Small intestine (tissue), 7 donors: Measurements from ENCODE around the gene LRCH4. TPM values are rescaled to one million over a fixed set of nuclear protein-coding genes. Genes with fewer than 3 reads are reported as not detected.

Experiments used
- DNase-seq, 2 donors: peaks; one replicate each; pipeline versions ENCODE4 v3.0.0 to v3.0.0-alpha.2; 2013
- FAIRE-seq: peaks from 2 replicates; lab custom pipeline; 2012; peaks lifted over from hg19 to GRCh38; lab: Jason Lieb, UNC
- H3K27ac ChIP-seq, 3 donors: one replicate each; pipeline ENCODE4 v1.5.1; 2013; ENCODE audit warnings: low read length in 2 of 3, mild to moderate bottlenecking in 2 of 3, control low read depth in 1 of 3, inconsistent platforms in 1 of 3, low read depth in 1 of 3, moderate library complexity in 1 of 3
- H3K27me3 ChIP-seq, 3 donors: one replicate each; pipeline ENCODE4 v1.6.1; 2013; ENCODE audit warnings: low read length in 3 of 3, inconsistent platforms in 1 of 3; ENCODE audit not compliant: control insufficient read depth in 3 of 3, insufficient read depth in 3 of 3
- H3K36me3 ChIP-seq, 3 donors: one replicate each; pipeline ENCODE4 v1.6.1; 2013; ENCODE audit warnings: low read length in 3 of 3, inconsistent platforms in 1 of 3, low read depth in 1 of 3, mild to moderate bottlenecking in 1 of 3, moderate library complexity in 1 of 3; ENCODE audit not compliant: control insufficient read depth in 3 of 3, insufficient read depth in 2 of 3
- H3K4me1 ChIP-seq, 3 donors: one replicate each; pipeline ENCODE4 v1.6.1; 2013; ENCODE audit warnings: low read length in 2 of 3, inconsistent platforms in 1 of 3, low read depth in 1 of 3, mild to moderate bottlenecking in 1 of 3, moderate library complexity in 1 of 3; ENCODE audit not compliant: control insufficient read depth in 3 of 3, insufficient read depth in 2 of 3
- H3K4me3 ChIP-seq, 3 donors: one replicate each; pipeline ENCODE4 v1.5.1; 2013; ENCODE audit warnings: low read length in 3 of 3, control low read depth in 1 of 3, inconsistent platforms in 1 of 3, low read depth in 1 of 3, mild to moderate bottlenecking in 1 of 3, moderate library complexity in 1 of 3
- H3K9me3 ChIP-seq, 2 donors: one replicate each; pipeline ENCODE4 v1.6.1; 2013; ENCODE audit warnings: low read depth in 1 of 2, low read length in 1 of 2; ENCODE audit not compliant: control insufficient read depth in 2 of 2, insufficient read depth in 1 of 2
- WGBS, 3 donors: extraction: QIAGEN DNeasy Blood & Tissue Kit; methylation state at CpG; one replicate each; pipeline ENCODE4 v1.1.7; 2013; 5-methylcytosine and 5-hydroxymethylcytosine counted together
- polyA plus RNA-seq, 4 donors: library from polyadenylated mRNA; stranded (reverse) in 3 of 4; unstranded in 1 of 4; fragments of 200-250 nt in 3 of 4; fragments of 120-200 nt in 1 of 4; gene quantifications; one replicate each; pipeline versions ENCODE4 v1.2.1 to v1.2.3, GENCODE V29; 2013
- donor health status: healthy with polysubstance abuse.
- donor health status: control.
- donor health status: control.
- donor health status: Bipolar disorder and iron deficiency.
- donor health status: healthy.

Gene LRCH4
- polyA plus RNA-seq, 4 donors, result 33.4 to 111 (median 55.1) TPM

DNA sequence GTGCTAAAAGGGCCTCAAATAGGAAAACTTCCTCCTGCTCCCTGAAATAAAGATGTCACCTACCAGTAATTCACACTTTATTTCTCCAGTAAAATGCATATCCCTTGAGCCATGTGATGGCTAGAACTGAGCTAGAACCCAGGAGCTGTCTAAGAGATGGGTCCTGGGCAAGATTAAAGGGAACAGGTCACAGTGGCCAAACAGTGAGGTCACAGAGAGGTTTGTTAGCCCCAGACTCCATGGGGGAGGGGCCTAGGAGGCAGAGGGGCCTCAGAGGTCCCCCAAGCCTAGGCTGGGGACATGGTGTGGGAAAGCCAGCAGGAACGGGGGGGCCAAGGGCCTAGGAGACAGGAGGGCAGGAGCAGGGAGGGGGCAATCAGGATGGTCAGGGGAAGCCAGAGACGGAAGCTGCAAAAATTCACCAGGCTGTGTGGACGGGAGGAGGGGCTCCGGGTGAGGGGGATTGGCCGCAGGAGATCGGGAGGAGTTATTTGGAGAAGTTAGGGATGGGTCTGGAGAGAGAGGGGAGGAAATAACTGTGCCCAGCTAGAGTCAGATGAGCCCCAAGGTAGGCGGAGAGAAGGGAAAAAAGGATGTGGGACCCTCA is 3.5 kb upstream of the LRCH4 start:
- Histone ChIP-seq H3K4me1 (peaks cover 0 to 17% (median 0%) of the 10 kb centered on the region in 3 donors), H3K27me3 (peaks cover 0 to 13% (median 0%) of the 10 kb centered on the region in 3 donors), H3K9me3 (no peaks in the 10 kb centered on the region), H3K27ac (peak overlapping the region in 1 of 3 donors; percentile 53), H3K4me3 (peak overlapping the region in 1 of 3 donors; percentile 26), H3K36me3 (peaks cover 0 to 2% (median 0%) of the 10 kb centered on the region in 3 donors)
- 54 to 59% (median 58%) methylated on average over 7 of the region's 7 CpGs for WGBS, 3 donors
- DNase-seq, result no peak
- FAIRE-seq, result no peak

DNA sequence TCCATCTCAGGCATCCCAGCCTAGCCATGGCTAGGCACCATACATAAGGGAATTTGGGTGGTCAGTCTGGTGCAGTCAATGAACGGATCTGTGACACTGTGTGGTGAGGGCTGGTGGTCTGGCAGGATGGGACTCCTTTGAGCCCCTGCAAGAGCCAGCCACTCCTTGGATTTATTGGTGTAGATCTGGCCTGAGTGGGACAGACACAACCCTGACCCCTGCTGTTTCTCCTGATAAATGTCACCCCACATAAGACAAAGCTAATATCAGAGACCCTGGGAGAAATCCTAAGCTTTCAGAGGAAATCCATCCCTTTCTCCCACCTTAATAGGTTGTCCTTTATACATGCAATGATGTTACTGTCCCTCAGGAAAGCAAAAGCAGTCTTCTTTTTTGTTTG is 2.5 kb upstream of the LRCH4 start:
- WGBS, 3 donors, result 70 to 79% (median 75%) methylated on average over 1 of the region's 1 CpG
- Histone ChIP-seq H3K4me1 (peaks cover 0 to 26% (median 0%) of the 10 kb centered on the region in 3 donors), H3K36me3 (peaks cover 0 to 9% (median 0%) of the 10 kb centered on the region in 3 donors), H3K4me3 (no peak overlapping the region), H3K27me3 (peaks cover 0 to 13% (median 0%) of the 10 kb centered on the region in 3 donors), H3K9me3 (no peaks in the 10 kb centered on the region), H3K27ac (no peak overlapping the region)
- FAIRE-seq (no peak), DNase-seq (peak in 1 of 2 donors; percentile 37)

DNA sequence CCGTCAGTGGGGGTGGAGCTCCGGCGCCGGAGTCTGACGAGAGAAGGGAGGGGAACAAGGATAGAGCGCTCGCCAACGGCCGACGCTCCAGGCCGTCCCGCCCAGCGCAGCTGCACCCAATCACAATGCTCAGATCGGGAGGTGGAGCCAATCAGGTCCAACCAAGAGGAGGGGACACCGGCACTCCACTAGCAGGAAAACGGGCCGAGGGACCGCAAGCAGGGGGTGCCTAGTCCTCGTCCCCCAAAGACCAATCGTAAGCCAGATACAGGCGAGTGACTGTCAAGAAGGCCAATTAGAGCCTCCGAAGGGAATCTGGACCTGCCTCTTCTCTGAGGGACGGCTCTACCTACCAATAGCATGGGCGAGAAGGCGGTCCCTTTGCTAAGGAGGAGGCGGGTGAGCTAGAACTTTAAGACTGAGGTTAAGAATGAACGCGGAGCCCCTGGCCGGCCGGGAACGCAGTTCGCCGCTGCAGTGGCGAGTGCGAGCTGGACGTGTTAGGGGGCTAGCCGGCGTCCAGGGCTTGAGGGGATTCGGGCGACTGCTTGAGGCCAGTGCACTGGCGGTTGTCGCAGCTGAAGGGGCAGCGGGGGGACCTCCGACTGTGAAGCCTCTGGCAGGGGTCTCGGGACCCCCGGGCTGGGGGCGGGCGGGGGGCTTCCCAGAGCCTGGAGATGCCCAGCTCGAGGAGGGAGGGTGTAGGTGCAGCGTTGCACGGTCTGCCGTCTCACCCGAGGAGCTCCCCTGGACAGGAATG is 517 bp upstream of the LRCH4 start, which contains the start of gene FBXO24:
Gene FBXO24, plus strand, starts transcription at position 63 of the 760 bp plus-strand sequence. Its CDS starts 298 bp downstream, at position 361.
- FAIRE-seq (peak; percentile 97), DNase-seq (peak; percentile 100)
- H3K27me3 ChIP-seq, result peaks cover 0 to 13% (median 0%) of the 10 kb centered on the region in 3 donors
- peak within 1 kb of the TSS; percentile 79 to 88 (median 83) for H3K4me3 ChIP-seq
- peaks cover 3 to 27% (median 7%) of the 10 kb centered on the region in 3 donors for H3K36me3 ChIP-seq
- H3K27ac ChIP-seq, result peak within 1 kb of the TSS; percentile 97 to 98 (median 97)
- H3K9me3 ChIP-seq, result no peaks in the 10 kb centered on the region
- WGBS, 3 donors, result 0 to 1% (median 1%) methylated on average over 46 to 53 of the region's 53 CpGs
- peaks cover 0 to 40% (median 0%) of the 10 kb centered on the region in 3 donors for H3K4me1 ChIP-seq

DNA sequence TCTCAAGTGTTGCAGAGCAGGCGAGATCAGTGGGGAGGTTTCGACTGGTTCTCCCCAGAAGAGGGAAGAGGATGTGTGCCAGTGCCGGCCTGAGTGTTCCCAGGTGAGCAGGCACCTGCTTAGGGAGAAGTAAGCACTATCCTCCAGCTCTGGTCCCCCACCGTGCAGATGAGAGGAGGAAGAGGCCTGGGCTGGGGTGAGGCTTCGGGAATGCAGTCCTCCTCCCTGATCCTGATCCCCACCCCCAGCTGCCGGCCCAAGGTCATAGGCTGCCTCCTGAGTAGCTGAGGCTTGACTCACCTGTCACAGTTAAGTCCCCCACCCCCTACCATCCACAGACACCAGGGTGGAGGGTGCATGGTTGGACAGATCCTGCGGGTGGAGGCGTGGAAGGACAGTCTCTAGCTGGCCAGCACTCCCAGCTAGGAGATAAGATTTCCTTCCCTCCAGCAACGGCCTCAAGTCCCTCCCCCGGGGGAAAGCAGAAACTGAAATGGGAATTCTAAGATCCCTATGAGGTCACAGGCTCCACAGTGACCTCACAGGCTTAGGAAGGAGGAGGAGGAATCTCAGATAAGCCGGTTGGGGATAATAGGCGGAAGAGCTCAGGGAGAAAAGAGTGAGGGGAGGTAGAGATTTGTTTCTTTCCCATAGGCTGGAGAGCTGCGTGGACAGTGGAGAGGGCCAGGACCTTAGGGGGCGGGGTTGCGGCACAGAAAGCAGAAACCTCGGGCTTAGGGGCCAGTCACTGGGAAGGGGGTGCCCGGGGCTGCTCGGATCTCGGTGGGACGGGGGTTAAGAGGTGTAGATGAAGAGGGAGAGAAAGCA is 1.0 kb downstream of the LRCH4 start:
- Histone ChIP-seq H3K9me3 (no peaks in the 10 kb centered on the region), H3K36me3 (peaks cover 7 to 37% (median 10%) of the 10 kb centered on the region in 3 donors), H3K4me3 (peak overlapping the region; percentile 79 to 88 (median 83)), H3K27me3 (peaks cover 0 to 8% (median 0%) of the 10 kb centered on the region in 3 donors), H3K4me1 (peaks cover 0 to 37% (median 0%) of the 10 kb centered on the region in 3 donors), H3K27ac (peak overlapping the region; percentile 97 to 98 (median 97))
- FAIRE-seq (no peak), DNase-seq (peak; percentile 87 to 90)
- WGBS, 3 donors, result 3 to 5% (median 4%) methylated on average over 19 to 20 of the region's 20 CpGs

DNA sequence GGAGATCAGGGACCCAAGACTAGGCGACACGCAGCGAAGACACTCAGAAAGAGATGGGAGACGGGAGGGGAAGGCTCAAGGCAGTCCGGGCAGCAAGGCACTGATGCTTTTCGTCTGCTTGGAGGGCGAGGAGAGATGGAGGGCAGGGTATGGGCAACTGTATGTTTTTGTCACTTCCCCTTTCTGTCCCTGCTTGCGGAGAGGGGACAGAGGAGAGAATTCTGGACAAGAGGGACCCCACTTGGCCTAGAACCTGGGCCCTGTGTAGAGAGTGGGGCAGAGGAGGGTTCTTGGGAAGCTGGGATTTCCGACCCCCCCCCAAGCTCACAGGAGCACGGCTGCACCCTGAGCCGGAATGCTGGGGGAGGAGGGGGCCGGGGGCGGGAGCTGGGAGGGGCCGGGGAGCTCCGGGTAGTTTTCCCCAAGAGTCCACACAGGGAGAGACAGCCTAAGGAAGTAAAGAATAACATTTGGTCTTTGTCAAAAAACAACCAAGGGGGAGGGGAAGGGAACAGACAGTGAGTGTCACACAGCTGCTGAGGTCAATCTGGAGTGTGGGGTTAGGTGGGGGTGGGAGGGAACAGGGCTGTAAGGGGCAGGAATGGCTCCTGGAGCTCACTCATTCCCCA is 1.8 kb downstream of the LRCH4 start:
- FAIRE-seq (no peak), DNase-seq (peak in 1 of 2 donors; percentile 55)
- WGBS, 3 donors, result 28 to 48% (median 32%) methylated on average over 14 to 15 of the region's 15 CpGs
- Histone ChIP-seq H3K27me3 (peaks cover 0 to under 1% (median 0%) of the 10 kb centered on the region in 3 donors), H3K4me1 (peaks cover 0 to 33% (median 0%) of the 10 kb centered on the region in 3 donors), H3K9me3 (no peaks in the 10 kb centered on the region), H3K27ac (peak overlapping the region; percentile 78 to 97 (median 97)), H3K36me3 (peaks cover 7 to 44% (median 10%) of the 10 kb centered on the region in 3 donors), H3K4me3 (peak overlapping the region in 2 of 3 donors; percentile 79 to 83)

DNA sequence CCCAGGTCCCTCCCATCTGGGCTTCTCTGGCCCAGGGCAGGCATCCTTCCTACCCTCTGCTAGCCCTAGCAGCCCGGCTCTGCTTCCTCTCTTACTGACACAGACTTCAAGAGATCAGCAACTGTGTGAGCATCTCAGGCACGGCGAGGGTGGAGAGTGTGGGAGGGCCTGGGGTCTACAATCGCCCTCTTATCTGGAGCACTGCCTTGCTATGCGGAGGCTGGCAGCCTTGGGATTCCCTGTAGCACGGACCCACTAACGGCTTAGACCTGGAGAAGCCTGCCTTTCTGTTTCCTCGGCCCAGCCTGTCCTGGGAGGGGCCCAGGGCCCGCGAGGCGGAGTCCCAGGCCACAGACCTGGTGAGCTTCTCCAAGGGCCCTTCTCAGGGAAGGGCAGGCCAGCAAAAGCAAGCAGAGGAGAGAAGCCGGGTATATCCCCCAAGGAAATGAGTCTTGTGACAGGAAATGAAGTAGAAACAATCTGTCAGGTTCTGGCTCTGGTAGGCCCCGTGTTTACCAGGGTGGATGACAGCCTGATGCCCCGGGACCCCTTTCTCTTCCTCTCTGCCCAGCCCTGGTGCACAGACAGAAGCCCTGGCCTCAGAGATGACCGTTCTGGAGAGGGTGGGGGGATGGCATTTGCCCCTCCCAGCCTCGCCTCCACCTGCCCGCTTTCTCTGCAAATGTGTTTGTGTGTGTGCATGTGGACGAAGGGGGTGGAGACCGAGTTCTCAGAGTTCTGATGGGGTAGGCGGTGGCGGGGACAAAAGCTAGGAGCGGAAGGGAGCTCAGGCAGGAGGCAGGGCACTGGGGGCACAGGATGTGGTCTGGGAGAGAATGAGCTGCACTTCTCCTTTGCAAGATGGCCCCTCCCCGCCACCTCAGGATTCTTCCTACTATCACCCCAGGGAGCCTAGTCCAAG is 2.5 kb downstream of the LRCH4 start:
- peaks cover 7 to 52% (median 14%) of the 10 kb centered on the region in 3 donors for H3K36me3 ChIP-seq
- FAIRE-seq (no peak), DNase-seq (peak; percentile 56 to 74)
- peak overlapping the region; percentile 27 to 97 (median 76) for H3K27ac ChIP-seq
- H3K9me3 ChIP-seq, result no peaks in the 10 kb centered on the region
- WGBS, 3 donors, result 33 to 56% (median 43%) methylated on average over 22 to 23 of the region's 23 CpGs
- H3K4me3 ChIP-seq, result peak overlapping the region in 2 of 3 donors; percentile 79 to 83
- peaks cover 0 to 33% (median 0%) of the 10 kb centered on the region in 3 donors for H3K4me1 ChIP-seq
- H3K27me3 ChIP-seq, result no peaks in the 10 kb centered on the region

DNA sequence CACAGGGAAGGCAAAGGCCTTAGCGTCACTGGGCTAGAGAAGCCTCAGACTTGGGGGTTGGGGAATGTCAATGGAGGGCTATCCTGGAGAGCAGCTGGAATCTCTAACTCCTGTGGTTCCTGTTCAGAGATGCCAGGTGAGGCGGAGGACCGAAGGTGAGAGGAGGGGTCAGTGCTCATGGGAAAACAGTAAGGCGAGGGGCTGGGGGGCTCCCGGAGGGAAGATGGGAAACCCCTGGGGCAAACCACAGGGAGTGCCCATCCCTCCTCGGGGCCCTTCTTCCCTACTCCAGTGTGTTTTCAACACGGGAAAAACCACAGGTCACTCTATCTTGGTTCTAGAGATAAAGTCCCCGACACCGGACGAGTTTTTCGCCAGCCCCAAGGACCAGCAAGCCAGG is 3.3 kb downstream of the LRCH4 start:
- peaks cover 9 to 59% (median 17%) of the 10 kb centered on the region in 3 donors for H3K36me3 ChIP-seq
- H3K4me3 ChIP-seq, result peak overlapping the region in 1 of 3 donors; percentile 5
- no peaks in the 10 kb centered on the region for H3K9me3 ChIP-seq
- DNase-seq, result no peak
- H3K27me3 ChIP-seq, result no peaks in the 10 kb centered on the region
- 68 to 70% (median 70%) methylated on average over 11 of the region's 11 CpGs for WGBS, 3 donors
- peak overlapping the region in 2 of 3 donors; percentile 29 to 97 for H3K27ac ChIP-seq
- H3K4me1 ChIP-seq, result peaks cover 0 to 33% (median 0%) of the 10 kb centered on the region in 3 donors
- FAIRE-seq, result no peak
